ENCODE results near the gene ZCCHC14. TPM values are rescaled to one million over a fixed set of nuclear protein-coding genes. Genes with fewer than 3 reads are reported as not detected.

Gene ZCCHC14
- total and polyA plus RNA-seq, 10 of the 15 experiments (the other 5 are each of a cell fraction or from before 2014, with no cell fraction given) = 0.02 to 0.26 (median 0.05) TPM; not detected in 3

- TF ChIP-seq TCF12 (IDR thresholded peaks at IDR 0.05; ENCODE audit: low read depth, low read length) (peak; percentile 62; the same call in 1 of the 2 replicates), ZBED1 (IDR thresholded peaks at IDR 0.05; ENCODE audit: borderline replicate concordance) (no peak), ZNF217 (IDR thresholded peaks at IDR 0.05) (no peak), BHLHE40 (IDR thresholded peaks at IDR 0.05; ENCODE audit: borderline replicate concordance in 1 of 2, low read depth in 2 of 2, low read length in 1 of 2) (peak; percentile 88 to 94), MLLT1 (IDR thresholded peaks at IDR 0.05) (peak; percentile 60; the same call in 1 of the 2 replicates)
Observed at GRCh38 chr16:87457709-87458423, 35.0 kb downstream of the ZCCHC14 start (continued).

- no peaks in the 10 kb centered on the region for H3K9me3 ChIP-seq (replicated peaks; ENCODE audit: control insufficient read depth, insufficient read depth, low read length)
- no peak overlapping the region for H2AFZ ChIP-seq (ENCODE audit: control insufficient read depth, low read depth, low read length)
- DNase-seq (ENCODE audit: low read depth, low spot score) (no peak), FAIRE-seq (peak; percentile 7), ATAC-seq (0 out of 3 replicates have a peak, but pooled peaks have one; percentile 18)
- ChIA-PET CTCF (no interaction called here), RAD21 (ENCODE audit: unreplicated experiment) (no interaction called here), POLR2A (interaction anchor here (0.6 kb wide), 1 partner anchor 26 kb away, joined by 3 read pairs; no protein-coding TSS in a partner anchor), SMC1A (ENCODE audit: uncharacterized antibody, unreplicated experiment) (interaction anchor here (0.7 to 1.2 kb wide), 2 partner anchors 23 to 40 kb away, joined by 3 to 4 read pairs; no protein-coding TSS in a partner anchor)
- 27% methylated on average over 4 of the region's 4 CpGs for WGBS (ENCODE audit: insufficient coverage, insufficient replicate concordance, low lambda C conversion rate, missing lambda C conversion rate)
- H3K4me1 ChIP-seq (ENCODE audit: control insufficient read depth, insufficient read depth, low read length) = no peaks in the 10 kb centered on the region; the same call in 1 of the 2 replicates
- H3K9ac ChIP-seq (ENCODE audit: control insufficient read depth, insufficient read depth, low read length) = no peak overlapping the region
- no peak overlapping the region for H3K4me2 ChIP-seq (ENCODE audit: control insufficient read depth, insufficient read depth)
- H3K4me3 ChIP-seq = no peak overlapping the region
- BruUV-seq (replicated peaks) = no TSS peak
- no peak overlapping the region for H3K27ac ChIP-seq (ENCODE audit: control insufficient read depth, insufficient read depth)
- H3K36me3 ChIP-seq (ENCODE audit: control insufficient read depth in 2 of 2, insufficient read depth in 2 of 2, low read length in 1 of 2) = no peaks in the 10 kb centered on the region
- no peaks in the 10 kb centered on the region for H3K27me3 ChIP-seq (replicated peaks in 1 of 2; ENCODE audit: control insufficient read depth in 2 of 2, insufficient read depth in 2 of 2, low read length in 1 of 2)
- TF ChIP-seq HSF1 (IDR thresholded peaks at IDR 0.05; ENCODE audit: low read depth, low read length) = no peak
- 0 out of 6 replicates have a peak, but pooled peaks of 1 of the 3 experiments have one; percentile 3 for TF ChIP-seq CTCF (IDR thresholded peaks at IDR 0.05 in 2 of 3, conservative IDR thresholded peaks at IDR 0.05 in 1 of 3; ENCODE audit: control insufficient read depth in 2 of 3, extremely low read depth in 1 of 3, insufficient read depth in 1 of 3, low read depth in 3 of 3, low read length in 3 of 3)
- TF ChIP-seq ZNF24 (IDR thresholded peaks at IDR 0.05) = no peak
- no peak for TF ChIP-seq SRF (IDR thresholded peaks at IDR 0.05; ENCODE audit: low read depth in 2 of 2, low read length in 2 of 2)
- TF ChIP-seq NFIC (IDR thresholded peaks at IDR 0.05; ENCODE audit: low read depth, low read length) = no peak
- intact Hi-C loops (cut with micrococcal nuclease; ENCODE audit: unreplicated experiment) (no loop called here), in situ Hi-C loops (cut with MboI) (no loop called here)
- H3K79me2 ChIP-seq (ENCODE audit: control insufficient read depth, insufficient read depth, low read length) = no peaks in the 10 kb centered on the region
- no peaks in the 10 kb centered on the region for H4K20me1 ChIP-seq (ENCODE audit: control insufficient read depth, insufficient read depth)
Observed at GRCh38 chr16:87457061-87457611, 35.7 kb downstream of the ZCCHC14 start.
